ENCODE measurements around the gene TAP2. TPM values are rescaled to one million over a fixed set of nuclear protein-coding genes. Genes with fewer than 3 reads are reported as not detected.

The TAP2 gene
- total and polyA plus RNA-seq, 2 experiments from 2014 or later = 4.9 to 102 TPM

DNA sequence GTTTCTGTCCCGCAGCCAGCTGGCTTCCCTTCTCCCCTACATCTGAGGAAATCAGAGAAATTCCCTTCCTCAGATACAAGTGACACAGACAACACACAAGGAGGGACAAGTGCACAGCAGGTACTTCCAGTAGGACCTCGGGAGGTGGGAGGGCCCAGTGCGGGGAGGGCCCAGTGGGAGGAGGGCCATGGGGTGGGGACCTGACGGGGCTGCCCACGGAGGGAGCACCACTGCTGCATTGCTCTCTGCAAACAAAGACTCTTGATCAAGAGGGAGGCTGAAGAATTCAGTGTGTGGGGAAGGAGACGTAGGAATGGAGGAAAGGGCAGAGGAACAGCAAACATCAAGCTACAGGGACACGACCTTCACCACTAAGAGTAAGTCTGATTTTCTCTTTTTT, 9.0 kb downstream of the TAP2 start:
- H3K4me1 ChIP-seq (ENCODE audit: insufficient read depth) = no peaks in the 10 kb centered on the region
- Mint-ChIP-seq H3K4me3 (no peak overlapping the region), H3K27ac (no peak overlapping the region), H3K9me3 (no peaks in the 10 kb centered on the region), H3K36me3 (ENCODE audit: low read depth) (peaks cover 9% of the 10 kb centered on the region; the same call in 2 of the 3 replicates), H3K4me1 (peaks cover 11% of the 10 kb centered on the region; the same call in 2 of the 3 replicates), H3K27me3 (ENCODE audit: insufficient read depth, low read depth, poor library complexity) (no peaks in the 10 kb centered on the region)
- 0 out of 2 replicates have a peak, but pooled peaks cover 3% of the 10 kb centered on the region for H3K36me3 ChIP-seq (ENCODE audit: insufficient read depth)
- H3F3A ChIP-seq (replicated peaks; ENCODE audit: low read depth) = no peaks in the 10 kb centered on the region
- ATAC-seq (no peak), DNase-seq (ENCODE audit: low spot score) (no peak)
- H3K4me3 ChIP-seq = no peak overlapping the region
- no peak overlapping the region for H3K4me2 ChIP-seq
- TF ChIP-seq JUNB (IDR thresholded peaks at IDR 0.05; ENCODE audit: unreplicated experiment) (no peak), NANOG (IDR thresholded peaks at IDR 0.05; ENCODE audit: borderline replicate concordance) (no peak), STAT1 (IDR thresholded peaks at IDR 0.05; ENCODE audit: unreplicated experiment) (no peak), EZH2phosphoT487 (IDR thresholded peaks at IDR 0.05; ENCODE audit: unreplicated experiment) (no peak), ZNF114 (CRISPR knock-in tag; IDR thresholded peaks at IDR 0.05) (no peak), CREB1 (CRISPR knock-in tag; IDR thresholded peaks at IDR 0.05; ENCODE audit: low read depth) (no peak), EZH2 (IDR thresholded peaks at IDR 0.05; ENCODE audit: low read depth, unreplicated experiment) (no peak), ZNF331 (CRISPR knock-in tag; IDR thresholded peaks at IDR 0.05; ENCODE audit: low read depth) (no peak), POLR2AphosphoS5 (IDR thresholded peaks at IDR 0.05; ENCODE audit: low read depth) (no peak)
- TF ChIP-seq, protein P1, sequence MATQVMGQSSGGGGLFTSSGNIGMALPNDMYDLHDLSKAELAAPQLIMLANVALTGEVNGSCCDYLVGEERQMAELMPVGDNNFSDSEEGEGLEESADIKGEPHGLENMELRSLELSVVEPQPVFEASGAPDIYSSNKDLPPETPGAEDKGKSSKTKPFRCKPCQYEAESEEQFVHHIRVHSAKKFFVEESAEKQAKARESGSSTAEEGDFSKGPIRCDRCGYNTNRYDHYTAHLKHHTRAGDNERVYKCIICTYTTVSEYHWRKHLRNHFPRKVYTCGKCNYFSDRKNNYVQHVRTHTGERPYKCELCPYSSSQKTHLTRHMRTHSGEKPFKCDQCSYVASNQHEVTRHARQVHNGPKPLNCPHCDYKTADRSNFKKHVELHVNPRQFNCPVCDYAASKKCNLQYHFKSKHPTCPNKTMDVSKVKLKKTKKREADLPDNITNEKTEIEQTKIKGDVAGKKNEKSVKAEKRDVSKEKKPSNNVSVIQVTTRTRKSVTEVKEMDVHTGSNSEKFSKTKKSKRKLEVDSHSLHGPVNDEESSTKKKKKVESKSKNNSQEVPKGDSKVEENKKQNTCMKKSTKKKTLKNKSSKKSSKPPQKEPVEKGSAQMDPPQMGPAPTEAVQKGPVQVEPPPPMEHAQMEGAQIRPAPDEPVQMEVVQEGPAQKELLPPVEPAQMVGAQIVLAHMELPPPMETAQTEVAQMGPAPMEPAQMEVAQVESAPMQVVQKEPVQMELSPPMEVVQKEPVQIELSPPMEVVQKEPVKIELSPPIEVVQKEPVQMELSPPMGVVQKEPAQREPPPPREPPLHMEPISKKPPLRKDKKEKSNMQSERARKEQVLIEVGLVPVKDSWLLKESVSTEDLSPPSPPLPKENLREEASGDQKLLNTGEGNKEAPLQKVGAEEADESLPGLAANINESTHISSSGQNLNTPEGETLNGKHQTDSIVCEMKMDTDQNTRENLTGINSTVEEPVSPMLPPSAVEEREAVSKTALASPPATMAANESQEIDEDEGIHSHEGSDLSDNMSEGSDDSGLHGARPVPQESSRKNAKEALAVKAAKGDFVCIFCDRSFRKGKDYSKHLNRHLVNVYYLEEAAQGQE (IDR thresholded peaks at IDR 0.05; ENCODE audit: unreplicated experiment) = no peak
- TF ChIP-seq, protein P2, sequence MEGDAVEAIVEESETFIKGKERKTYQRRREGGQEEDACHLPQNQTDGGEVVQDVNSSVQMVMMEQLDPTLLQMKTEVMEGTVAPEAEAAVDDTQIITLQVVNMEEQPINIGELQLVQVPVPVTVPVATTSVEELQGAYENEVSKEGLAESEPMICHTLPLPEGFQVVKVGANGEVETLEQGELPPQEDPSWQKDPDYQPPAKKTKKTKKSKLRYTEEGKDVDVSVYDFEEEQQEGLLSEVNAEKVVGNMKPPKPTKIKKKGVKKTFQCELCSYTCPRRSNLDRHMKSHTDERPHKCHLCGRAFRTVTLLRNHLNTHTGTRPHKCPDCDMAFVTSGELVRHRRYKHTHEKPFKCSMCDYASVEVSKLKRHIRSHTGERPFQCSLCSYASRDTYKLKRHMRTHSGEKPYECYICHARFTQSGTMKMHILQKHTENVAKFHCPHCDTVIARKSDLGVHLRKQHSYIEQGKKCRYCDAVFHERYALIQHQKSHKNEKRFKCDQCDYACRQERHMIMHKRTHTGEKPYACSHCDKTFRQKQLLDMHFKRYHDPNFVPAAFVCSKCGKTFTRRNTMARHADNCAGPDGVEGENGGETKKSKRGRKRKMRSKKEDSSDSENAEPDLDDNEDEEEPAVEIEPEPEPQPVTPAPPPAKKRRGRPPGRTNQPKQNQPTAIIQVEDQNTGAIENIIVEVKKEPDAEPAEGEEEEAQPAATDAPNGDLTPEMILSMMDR (conservative IDR thresholded peaks at IDR 0.05; ENCODE audit: low read depth in 2 of 2) = no peak
- TF ChIP-seq, protein P3, sequence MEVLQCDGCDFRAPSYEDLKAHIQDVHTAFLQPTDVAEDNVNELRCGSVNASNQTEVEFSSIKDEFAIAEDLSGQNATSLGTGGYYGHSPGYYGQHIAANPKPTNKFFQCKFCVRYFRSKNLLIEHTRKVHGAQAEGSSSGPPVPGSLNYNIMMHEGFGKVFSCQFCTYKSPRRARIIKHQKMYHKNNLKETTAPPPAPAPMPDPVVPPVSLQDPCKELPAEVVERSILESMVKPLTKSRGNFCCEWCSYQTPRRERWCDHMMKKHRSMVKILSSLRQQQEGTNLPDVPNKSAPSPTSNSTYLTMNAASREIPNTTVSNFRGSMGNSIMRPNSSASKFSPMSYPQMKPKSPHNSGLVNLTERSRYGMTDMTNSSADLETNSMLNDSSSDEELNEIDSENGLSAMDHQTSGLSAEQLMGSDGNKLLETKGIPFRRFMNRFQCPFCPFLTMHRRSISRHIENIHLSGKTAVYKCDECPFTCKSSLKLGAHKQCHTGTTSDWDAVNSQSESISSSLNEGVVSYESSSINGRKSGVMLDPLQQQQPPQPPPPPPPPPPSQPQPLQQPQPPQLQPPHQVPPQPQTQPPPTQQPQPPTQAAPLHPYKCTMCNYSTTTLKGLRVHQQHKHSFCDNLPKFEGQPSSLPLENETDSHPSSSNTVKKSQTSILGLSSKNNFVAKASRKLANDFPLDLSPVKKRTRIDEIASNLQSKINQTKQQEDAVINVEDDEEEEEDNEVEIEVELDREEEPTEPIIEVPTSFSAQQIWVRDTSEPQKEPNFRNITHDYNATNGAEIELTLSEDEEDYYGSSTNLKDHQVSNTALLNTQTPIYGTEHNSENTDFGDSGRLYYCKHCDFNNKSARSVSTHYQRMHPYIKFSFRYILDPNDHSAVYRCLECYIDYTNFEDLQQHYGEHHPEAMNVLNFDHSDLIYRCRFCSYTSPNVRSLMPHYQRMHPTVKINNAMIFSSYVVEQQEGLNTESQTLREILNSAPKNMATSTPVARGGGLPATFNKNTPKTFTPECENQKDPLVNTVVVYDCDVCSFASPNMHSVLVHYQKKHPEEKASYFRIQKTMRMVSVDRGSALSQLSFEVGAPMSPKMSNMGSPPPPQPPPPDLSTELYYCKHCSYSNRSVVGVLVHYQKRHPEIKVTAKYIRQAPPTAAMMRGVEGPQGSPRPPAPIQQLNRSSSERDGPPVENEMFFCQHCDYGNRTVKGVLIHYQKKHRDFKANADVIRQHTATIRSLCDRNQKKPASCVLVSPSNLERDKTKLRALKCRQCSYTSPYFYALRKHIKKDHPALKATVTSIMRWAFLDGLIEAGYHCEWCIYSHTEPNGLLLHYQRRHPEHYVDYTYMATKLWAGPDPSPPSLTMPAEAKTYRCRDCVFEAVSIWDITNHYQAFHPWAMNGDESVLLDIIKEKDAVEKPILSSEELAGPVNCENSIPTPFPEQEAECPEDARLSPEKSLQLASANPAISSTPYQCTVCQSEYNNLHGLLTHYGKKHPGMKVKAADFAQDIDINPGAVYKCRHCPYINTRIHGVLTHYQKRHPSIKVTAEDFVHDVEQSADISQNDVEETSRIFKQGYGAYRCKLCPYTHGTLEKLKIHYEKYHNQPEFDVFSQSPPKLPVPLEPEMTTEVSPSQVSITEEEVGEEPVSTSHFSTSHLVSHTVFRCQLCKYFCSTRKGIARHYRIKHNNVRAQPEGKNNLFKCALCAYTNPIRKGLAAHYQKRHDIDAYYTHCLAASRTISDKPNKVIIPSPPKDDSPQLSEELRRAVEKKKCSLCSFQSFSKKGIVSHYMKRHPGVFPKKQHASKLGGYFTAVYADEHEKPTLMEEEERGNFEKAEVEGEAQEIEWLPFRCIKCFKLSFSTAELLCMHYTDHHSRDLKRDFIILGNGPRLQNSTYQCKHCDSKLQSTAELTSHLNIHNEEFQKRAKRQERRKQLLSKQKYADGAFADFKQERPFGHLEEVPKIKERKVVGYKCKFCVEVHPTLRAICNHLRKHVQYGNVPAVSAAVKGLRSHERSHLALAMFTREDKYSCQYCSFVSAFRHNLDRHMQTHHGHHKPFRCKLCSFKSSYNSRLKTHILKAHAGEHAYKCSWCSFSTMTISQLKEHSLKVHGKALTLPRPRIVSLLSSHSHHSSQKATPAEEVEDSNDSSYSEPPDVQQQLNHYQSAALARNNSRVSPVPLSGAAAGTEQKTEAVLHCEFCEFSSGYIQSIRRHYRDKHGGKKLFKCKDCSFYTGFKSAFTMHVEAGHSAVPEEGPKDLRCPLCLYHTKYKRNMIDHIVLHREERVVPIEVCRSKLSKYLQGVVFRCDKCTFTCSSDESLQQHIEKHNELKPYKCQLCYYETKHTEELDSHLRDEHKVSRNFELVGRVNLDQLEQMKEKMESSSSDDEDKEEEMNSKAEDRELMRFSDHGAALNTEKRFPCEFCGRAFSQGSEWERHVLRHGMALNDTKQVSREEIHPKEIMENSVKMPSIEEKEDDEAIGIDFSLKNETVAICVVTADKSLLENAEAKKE (CRISPR knock-in tag; IDR thresholded peaks at IDR 0.05) = no peak
- TF ChIP-seq, protein P4, sequence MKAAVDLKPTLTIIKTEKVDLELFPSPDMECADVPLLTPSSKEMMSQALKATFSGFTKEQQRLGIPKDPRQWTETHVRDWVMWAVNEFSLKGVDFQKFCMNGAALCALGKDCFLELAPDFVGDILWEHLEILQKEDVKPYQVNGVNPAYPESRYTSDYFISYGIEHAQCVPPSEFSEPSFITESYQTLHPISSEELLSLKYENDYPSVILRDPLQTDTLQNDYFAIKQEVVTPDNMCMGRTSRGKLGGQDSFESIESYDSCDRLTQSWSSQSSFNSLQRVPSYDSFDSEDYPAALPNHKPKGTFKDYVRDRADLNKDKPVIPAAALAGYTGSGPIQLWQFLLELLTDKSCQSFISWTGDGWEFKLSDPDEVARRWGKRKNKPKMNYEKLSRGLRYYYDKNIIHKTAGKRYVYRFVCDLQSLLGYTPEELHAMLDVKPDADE (IDR thresholded peaks at IDR 0.05) = no peak
- H2AFZ ChIP-seq = no peak overlapping the region
- no peaks in the 10 kb centered on the region for H3K79me2 ChIP-seq (replicated peaks; ENCODE audit: insufficient read depth)
- H3K9me2 ChIP-seq (ENCODE audit: insufficient read depth) = no peaks in the 10 kb centered on the region
- 0 out of 2 replicates have a peak, but pooled peaks cover 6% of the 10 kb centered on the region for H4K20me1 ChIP-seq (replicated peaks; ENCODE audit: insufficient read depth)
- no peak overlapping the region for H3K27ac ChIP-seq (ENCODE audit: low read depth)
- H3K27me3 ChIP-seq (ENCODE audit: insufficient read depth) = no peaks in the 10 kb centered on the region

Data from GM23338 (cell line).